Measurements from ENCODE around the gene OLFM1. TPM values are rescaled to one million over a fixed set of nuclear protein-coding genes. Genes with fewer than 3 reads are reported as not detected.
A peak's percentile ranks its signal among the peaks of the same experiment; 100 is the strongest.

OLFM1 gene
- total RNA-seq, 1 donor from 2014 or later = 5.5 TPM

GRCh38 chr9:135088348-135088978 is 995 bp downstream of the OLFM1 start:
- Histone ChIP-seq H4K20me1 (ENCODE audit: insufficient read depth, low read length) (no peaks in the 10 kb centered on the region), H3K36me3 (ENCODE audit: insufficient read depth, low read length) (no peaks in the 10 kb centered on the region), H3K27me3 (ENCODE audit: insufficient read depth, low read length) (peaks cover 21% of the 10 kb centered on the region), H3K4me3 (ENCODE audit: insufficient read depth, low read depth, low read length) (no peak overlapping the region), H3K9ac (ENCODE audit: low read length) (no peak overlapping the region), H3K4me1 (ENCODE audit: insufficient read depth, low read length) (no peaks in the 10 kb centered on the region), H3K4me2 (ENCODE audit: low read length) (no peak overlapping the region), H3K27ac (ENCODE audit: low read depth, low read length) (no peak overlapping the region), H3K9me3 (ENCODE audit: insufficient read depth, low read depth, low read length) (peaks cover 5% of the 10 kb centered on the region), H3K79me2 (ENCODE audit: insufficient read depth, low read length) (no peaks in the 10 kb centered on the region), H2AFZ (ENCODE audit: low read depth, low read length) (no peak overlapping the region)
- no peak for TF ChIP-seq CTCF (IDR thresholded peaks at IDR 0.05; ENCODE audit: insufficient read depth, low read depth, low read length)
- peak; percentile 78 for TF ChIP-seq EZH2 (IDR thresholded peaks at IDR 0.05; ENCODE audit: insufficient read depth, low read length)
- DNase-seq (ENCODE audit: low read depth) = no peak
- Mint-ChIP-seq H3K27ac (ENCODE audit: unreplicated experiment) (no peak overlapping the region), H3K27me3 (ENCODE audit: low read depth, unreplicated experiment) (peaks cover 61% of the 10 kb centered on the region), H3K4me3 (ENCODE audit: unreplicated experiment) (peak overlapping the region; percentile 74), H3K9me3 (ENCODE audit: unreplicated experiment) (no peaks in the 10 kb centered on the region), H3K4me1 (ENCODE audit: low read depth, unreplicated experiment) (peaks cover 1% of the 10 kb centered on the region), H3K36me3 (ENCODE audit: low read depth, unreplicated experiment) (no peaks in the 10 kb centered on the region)
- no peak for FAIRE-seq

- DNase-seq (ENCODE audit: low read depth) (no peak), FAIRE-seq (no peak)
- H3K4me1 Mint-ChIP-seq (ENCODE audit: low read depth, unreplicated experiment) = peaks cover 1% of the 10 kb centered on the region
- Histone ChIP-seq H3K4me2 (ENCODE audit: low read length) (no peak overlapping the region), H3K27ac (ENCODE audit: low read depth, low read length) (no peak overlapping the region), H3K27me3 (ENCODE audit: insufficient read depth, low read length) (peaks cover 21% of the 10 kb centered on the region), H4K20me1 (ENCODE audit: insufficient read depth, low read length) (no peaks in the 10 kb centered on the region), H3K4me1 (ENCODE audit: insufficient read depth, low read length) (no peaks in the 10 kb centered on the region), H3K79me2 (ENCODE audit: insufficient read depth, low read length) (no peaks in the 10 kb centered on the region), H3K9me3 (ENCODE audit: insufficient read depth, low read depth, low read length) (peaks cover 5% of the 10 kb centered on the region), H3K4me3 (ENCODE audit: insufficient read depth, low read depth, low read length) (no peak overlapping the region), H2AFZ (ENCODE audit: low read depth, low read length) (no peak overlapping the region), H3K36me3 (ENCODE audit: insufficient read depth, low read length) (no peaks in the 10 kb centered on the region), H3K9ac (ENCODE audit: low read length) (no peak overlapping the region)
- H3K9me3 Mint-ChIP-seq (ENCODE audit: unreplicated experiment) = no peaks in the 10 kb centered on the region
- H3K27ac Mint-ChIP-seq (ENCODE audit: unreplicated experiment) = no peak overlapping the region
- no peaks in the 10 kb centered on the region for H3K36me3 Mint-ChIP-seq (ENCODE audit: low read depth, unreplicated experiment)
- peak overlapping the region; percentile 74 for H3K4me3 Mint-ChIP-seq (ENCODE audit: unreplicated experiment)
- peaks cover 59% of the 10 kb centered on the region for H3K27me3 Mint-ChIP-seq (ENCODE audit: low read depth, unreplicated experiment)
- TF ChIP-seq EZH2 (IDR thresholded peaks at IDR 0.05; ENCODE audit: insufficient read depth, low read length) (no peak), CTCF (IDR thresholded peaks at IDR 0.05; ENCODE audit: insufficient read depth, low read depth, low read length) (no peak)
Observed at GRCh38 chr9:135088979-135089847, 1.7 kb downstream of the OLFM1 start.

Data from astrocyte (in vitro differentiated cells and primary cell).